Glutamatergic neuron (in vitro differentiated cells): Measurements from ENCODE around the gene MAP2K7. TPM values are rescaled to one million over a fixed set of nuclear protein-coding genes. Genes with fewer than 3 reads are reported as not detected.
"Not testable (repeated sequence)": the region's sequence is repeated elsewhere in the genome, so short reads cannot be mapped to it uniquely, and the experiment has no call there.

ENCODE experiments used
- DNase-seq: peaks from one replicate; pipeline ENCODE4 v3.0.0; 2022
- H3K27ac Mint-ChIP-seq: one replicate; pipeline ENCODE4 v1.8.0; 2020; ENCODE audit warnings: mild to moderate bottlenecking, mixed read lengths, inconsistent platforms; ENCODE audit not compliant: unreplicated experiment
- H3K27me3 Mint-ChIP-seq: one replicate; pipeline ENCODE4 v1.8.0; 2020; ENCODE audit warnings: mild to moderate bottlenecking, moderate library complexity, mixed read lengths, inconsistent platforms; ENCODE audit not compliant: unreplicated experiment
- H3K36me3 Mint-ChIP-seq: one replicate; pipeline ENCODE4 v1.8.0; 2020; ENCODE audit warnings: mild to moderate bottlenecking, mixed read lengths, inconsistent platforms; ENCODE audit not compliant: unreplicated experiment
- H3K4me1 Mint-ChIP-seq: one replicate; pipeline ENCODE4 v1.8.0; 2020; ENCODE audit warnings: mild to moderate bottlenecking, low read depth, mixed read lengths, inconsistent platforms; ENCODE audit not compliant: unreplicated experiment
- H3K4me3 Mint-ChIP-seq: one replicate; pipeline ENCODE4 v1.8.0; 2020; ENCODE audit warnings: mild to moderate bottlenecking, mixed read lengths, inconsistent platforms; ENCODE audit not compliant: unreplicated experiment
- H3K9me3 Mint-ChIP-seq: one replicate; pipeline ENCODE4 v1.8.0; 2020; ENCODE audit warnings: mild to moderate bottlenecking, moderate library complexity, mixed read lengths, inconsistent platforms; ENCODE audit not compliant: unreplicated experiment
- CTCF ChIP-seq: fragments of 200-600 bp; sonication (generic); IDR thresholded peaks from one replicate; pipeline ENCODE4 v1.5.0; 2021; ENCODE audit not compliant: partially characterized antibody, unreplicated experiment
- total RNA-seq: library from RNA; stranded (reverse); fragmentation: NEBNext Ultra II Directional; extraction: Animal tissue kit (Norgen Biotek cat#: 25700); gene quantifications from one replicate; pipeline ENCODE4 v1.2.1, GENCODE V29; 2021; ENCODE audit not compliant: unreplicated experiment

Gene MAP2K7
- total RNA-seq, 1 donor from 2014 or later = 44.2 TPM

GRCh38 chr19:7928334-7928706 lies 24.6 kb downstream of the MAP2K7 start:
- no peaks in the 10 kb centered on the region for H3K36me3 Mint-ChIP-seq
- no peak for DNase-seq
- H3K9me3 Mint-ChIP-seq = peaks cover 13% of the 10 kb centered on the region
- TF ChIP-seq CTCF = no peak
- peak overlapping the region; percentile 52 for H3K4me3 Mint-ChIP-seq
- H3K27me3 Mint-ChIP-seq = peaks cover 13% of the 10 kb centered on the region
- H3K27ac Mint-ChIP-seq = no peak overlapping the region
- H3K4me1 Mint-ChIP-seq = peaks cover 6% of the 10 kb centered on the region

GRCh38 chr19:7928741-7929701 lies 25.3 kb downstream of the MAP2K7 start:
- peaks cover 12% of the 10 kb centered on the region for H3K27me3 Mint-ChIP-seq
- H3K4me1 Mint-ChIP-seq = peaks cover 6% of the 10 kb centered on the region
- peak; percentile 64 for TF ChIP-seq CTCF
- H3K9me3 Mint-ChIP-seq = peaks cover 11% of the 10 kb centered on the region
- H3K4me3 Mint-ChIP-seq = no peak overlapping the region
- peak; percentile 71 for DNase-seq
- no peak overlapping the region for H3K27ac Mint-ChIP-seq
- no peaks in the 10 kb centered on the region for H3K36me3 Mint-ChIP-seq

DNA sequence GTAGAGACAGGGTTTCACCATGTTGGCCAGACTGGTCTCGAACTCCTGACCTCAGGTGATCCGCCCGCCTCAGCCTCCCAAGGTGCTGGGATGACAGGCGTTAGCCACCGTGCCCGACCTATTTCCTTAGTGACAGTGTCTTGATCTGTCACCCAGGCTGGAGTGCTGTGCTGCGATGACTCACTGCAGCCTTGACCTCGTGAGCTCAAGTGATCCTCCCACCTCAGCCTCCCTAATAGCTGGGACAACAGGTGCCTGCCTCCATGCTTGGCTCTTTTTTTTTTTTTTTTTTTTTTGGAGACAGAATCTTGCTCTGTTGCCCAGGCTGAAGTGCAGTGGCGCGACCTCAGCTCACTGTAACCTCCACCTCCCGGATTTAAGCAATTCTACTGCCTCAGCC lies 26.4 kb downstream of the MAP2K7 start:
- H3K9me3 Mint-ChIP-seq, H3K4me3 Mint-ChIP-seq, DNase-seq, H3K36me3 Mint-ChIP-seq, H3K27me3 Mint-ChIP-seq, H3K4me1 Mint-ChIP-seq, H3K27ac Mint-ChIP-seq: not testable (repeated sequence)

- Mint-ChIP-seq H3K27me3 (peaks cover 9% of the 10 kb centered on the region), H3K27ac (no peak overlapping the region), H3K9me3 (peaks cover 7% of the 10 kb centered on the region), H3K4me3 (no peak overlapping the region), H3K4me1 (peaks cover 6% of the 10 kb centered on the region), H3K36me3 (no peaks in the 10 kb centered on the region)
- DNase-seq = no peak
- no peak for TF ChIP-seq CTCF
Measured at GRCh38 chr19:7930765-7931164, 27.1 kb downstream of the MAP2K7 start.

DNA sequence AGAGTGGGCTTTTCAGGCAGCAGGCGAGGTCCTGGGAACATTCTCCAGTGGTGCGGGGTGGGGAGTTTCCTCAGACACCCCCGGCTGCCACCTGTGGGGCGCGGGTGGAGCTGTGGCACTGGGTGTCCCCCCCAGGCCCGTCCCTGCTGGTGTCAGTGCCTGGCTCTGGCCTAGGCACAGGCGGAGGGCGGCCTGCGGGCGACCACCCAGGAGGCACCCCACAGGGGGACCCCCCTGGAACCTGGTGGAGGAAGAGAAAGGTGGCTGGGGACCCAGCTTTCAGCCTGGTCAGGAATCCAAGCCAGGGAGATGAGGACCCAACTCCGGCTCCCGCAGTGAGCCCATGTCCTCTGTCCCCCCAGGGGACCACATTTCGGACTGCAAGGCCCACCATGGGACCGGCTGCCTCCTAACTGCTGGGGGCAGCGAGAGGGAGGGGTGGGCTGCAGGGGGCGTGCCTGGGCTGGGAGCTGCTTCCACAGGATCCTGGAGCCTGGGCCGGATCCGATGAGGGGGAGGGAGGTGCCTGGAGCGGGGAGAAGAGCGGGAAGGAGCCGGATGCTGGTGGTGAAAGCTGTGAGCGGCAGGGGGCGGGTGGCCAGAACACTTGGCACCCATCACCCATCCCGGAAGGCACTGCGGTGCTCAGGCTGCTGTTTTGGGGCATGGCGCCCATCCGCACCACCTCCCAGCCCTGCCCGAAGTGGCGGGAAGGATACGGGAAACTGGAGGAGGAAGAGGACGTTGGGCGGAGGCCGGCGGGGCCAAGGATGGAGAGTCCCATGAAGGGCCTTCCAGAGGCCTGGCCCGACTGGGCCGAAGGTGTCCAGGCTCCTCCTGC lies 27.8 kb downstream of the MAP2K7 start:
- TF ChIP-seq CTCF = no peak
- peak; percentile 13 for DNase-seq
- peaks cover 5% of the 10 kb centered on the region for H3K4me1 Mint-ChIP-seq
- no peaks in the 10 kb centered on the region for H3K36me3 Mint-ChIP-seq
- no peak overlapping the region for H3K27ac Mint-ChIP-seq
- H3K27me3 Mint-ChIP-seq = peaks cover 6% of the 10 kb centered on the region
- H3K9me3 Mint-ChIP-seq = peaks cover 4% of the 10 kb centered on the region
- no peak overlapping the region for H3K4me3 Mint-ChIP-seq
